Activated CD4-positive, alpha-beta memory T cell treated with anti-CD3 and anti-CD28 coated beads for 36 hours (primary cell): ENCODE data around the gene NUP58. TPM values are rescaled to one million over a fixed set of nuclear protein-coding genes. Genes with fewer than 3 reads are reported as not detected.
A peak's percentile ranks its signal among the peaks of the same experiment; 100 is the strongest.

Experiments
- CTCF ChIA-PET: fragments of 350-600 bp; sonication (Branson Sonifier 250); formaldehyde crosslinking; loops from one replicate; lab custom pipeline; 2021; ENCODE audit warnings: antibody characterized with exemption, inconsistent platforms; lab: Charles Lee
- POLR2A ChIA-PET: fragments of 350-600 bp; sonication (Branson Sonifier 250); formaldehyde crosslinking; loops from one replicate; lab custom pipeline; 2021; ENCODE audit warnings: antibody characterized with exemption; lab: Charles Lee
- DNase-seq: peaks from one replicate; pipeline ENCODE4 v3.0.0-alpha.2; 2020
- H3K27ac Mint-ChIP-seq: one replicate; pipeline ENCODE4 v1.8.0; 2021; ENCODE audit warnings: mixed read lengths
- H3K27me3 Mint-ChIP-seq: one replicate; pipeline ENCODE4 v1.8.0; 2021; ENCODE audit warnings: mixed read lengths
- H3K36me3 Mint-ChIP-seq: one replicate; pipeline ENCODE4 v1.8.0; 2021; ENCODE audit warnings: mixed read lengths
- H3K4me1 Mint-ChIP-seq: one replicate; pipeline ENCODE4 v1.8.0; 2021; ENCODE audit warnings: low read depth, mixed read lengths
- H3K4me3 Mint-ChIP-seq: one replicate; pipeline ENCODE4 v1.8.0; 2021; ENCODE audit warnings: mild to moderate bottlenecking, mixed read lengths
- H3K9me3 Mint-ChIP-seq: one replicate; pipeline ENCODE4 v1.8.0; 2021; ENCODE audit warnings: mixed read lengths
- intact Hi-C: fragments of 100-400 bp; cut with micrococcal nuclease; formaldehyde crosslinking; loops from one replicate; pipeline ENCODE4 v1.15.1; 2023
- total RNA-seq, 2 experiments: library from RNA; stranded (reverse); gene quantifications; one replicate each; pipeline ENCODE4 v1.2.3, GENCODE V29; 2021

The NUP58 gene, protein sequence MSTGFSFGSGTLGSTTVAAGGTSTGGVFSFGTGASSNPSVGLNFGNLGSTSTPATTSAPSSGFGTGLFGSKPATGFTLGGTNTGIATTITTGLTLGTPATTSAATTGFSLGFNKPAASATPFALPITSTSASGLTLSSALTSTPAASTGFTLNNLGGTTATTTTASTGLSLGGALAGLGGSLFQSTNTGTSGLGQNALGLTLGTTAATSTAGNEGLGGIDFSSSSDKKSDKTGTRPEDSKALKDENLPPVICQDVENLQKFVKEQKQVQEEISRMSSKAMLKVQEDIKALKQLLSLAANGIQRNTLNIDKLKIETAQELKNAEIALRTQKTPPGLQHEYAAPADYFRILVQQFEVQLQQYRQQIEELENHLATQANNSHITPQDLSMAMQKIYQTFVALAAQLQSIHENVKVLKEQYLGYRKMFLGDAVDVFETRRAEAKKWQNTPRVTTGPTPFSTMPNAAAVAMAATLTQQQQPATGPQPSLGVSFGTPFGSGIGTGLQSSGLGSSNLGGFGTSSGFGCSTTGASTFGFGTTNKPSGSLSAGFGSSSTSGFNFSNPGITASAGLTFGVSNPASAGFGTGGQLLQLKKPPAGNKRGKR
- total RNA-seq = 100 to 1,000 TPM in 1 of 2 experiments, 10 to 100 TPM in 1; 99.4 to 101 TPM

DNA sequence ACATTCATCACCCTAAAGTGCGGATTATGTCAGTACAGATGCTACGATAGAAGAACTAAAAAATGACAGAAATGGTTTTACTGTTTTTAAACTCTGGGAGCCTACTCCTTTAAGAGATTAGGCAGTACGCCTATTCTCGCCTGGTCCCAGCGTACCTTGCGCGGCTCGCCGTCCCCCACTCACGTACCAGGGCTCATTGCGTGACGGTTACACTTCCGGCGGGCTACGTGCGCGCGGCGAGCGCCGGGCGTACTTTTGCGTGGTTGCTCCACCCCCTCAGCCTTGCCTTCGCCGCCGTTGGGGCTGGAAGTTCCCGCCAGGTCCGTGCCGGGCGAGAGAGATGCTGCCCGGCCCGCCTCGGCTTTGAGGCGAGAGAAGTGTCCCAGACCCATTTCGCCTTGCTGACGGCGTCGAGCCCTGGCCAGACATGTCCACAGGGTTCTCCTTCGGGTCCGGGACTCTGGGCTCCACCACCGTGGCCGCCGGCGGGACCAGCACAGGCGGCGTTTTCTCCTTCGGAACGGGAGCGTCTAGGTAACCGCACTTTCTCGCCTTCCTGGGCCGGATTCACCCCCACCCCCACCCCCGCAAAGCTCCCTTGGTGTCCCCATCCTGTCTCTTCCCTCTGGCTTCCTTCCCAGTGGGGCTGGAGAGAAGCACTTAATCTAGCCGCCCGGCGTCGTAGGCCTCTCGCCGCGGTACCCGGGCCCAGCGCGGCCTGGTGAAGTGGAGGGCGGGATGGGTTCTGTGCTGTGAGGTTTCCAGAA is at the start of gene NUP58:
Gene NUP58, plus strand, starts transcription at position 279 of the 767 bp plus-strand sequence. Its CDS starts 149 bp downstream, at position 428.
- Mint-ChIP-seq H3K27ac (peak within 1 kb of the TSS; percentile 92), H3K4me3 (peak within 1 kb of the TSS; percentile 92), H3K36me3 (peaks cover 26% of the 10 kb centered on the region), H3K4me1 (peaks cover 34% of the 10 kb centered on the region), H3K9me3 (no peaks in the 10 kb centered on the region), H3K27me3 (no peaks in the 10 kb centered on the region)
- DNase-seq = peak; percentile 97
- intact Hi-C loops = loop anchor here (1.0 to 5.0 kb wide), 5 partner anchors 14 to 379 kb away; partner anchors contain the start of gene MTMR6
- ChIA-PET CTCF (interaction anchor here (1.1 to 1.8 kb wide), 3 partner anchors 15 to 74 kb away, joined by 3 to 6 read pairs (median 4); partner anchors contain the start of gene MTMR6), POLR2A (interaction anchor here (0.6 to 1.5 kb wide), 5 partner anchors 9 to 30 kb away, joined by 3 to 7 read pairs (median 3); no protein-coding TSS in a partner anchor)

DNA sequence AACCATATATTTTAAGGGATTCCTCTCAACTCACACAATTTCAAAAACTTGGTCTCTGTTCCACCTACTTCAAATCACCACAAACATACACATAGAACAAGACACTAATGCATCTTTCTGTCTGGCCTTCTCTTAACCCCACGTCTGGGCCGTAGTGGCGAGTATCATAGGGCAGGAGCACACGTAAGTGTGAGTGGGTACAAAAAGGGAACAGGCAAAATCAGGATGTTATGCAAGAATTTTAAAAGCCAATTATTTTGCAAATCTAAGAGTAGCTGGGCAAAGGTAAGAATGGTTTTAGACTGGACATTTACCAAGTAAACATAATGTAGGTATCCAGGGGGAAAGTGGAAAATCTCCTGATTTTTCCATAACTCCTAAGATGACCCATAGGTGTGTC is 49.2 kb upstream of the NUP58 start:
- H3K4me1 Mint-ChIP-seq = no peaks in the 10 kb centered on the region
- H3K27me3 Mint-ChIP-seq = no peaks in the 10 kb centered on the region
- DNase-seq = no peak
- intact Hi-C loops = no loop called here
- CTCF ChIA-PET = no interaction called here
- peaks cover 14% of the 10 kb centered on the region for H3K36me3 Mint-ChIP-seq
- POLR2A ChIA-PET = no interaction called here
- no peak overlapping the region for H3K4me3 Mint-ChIP-seq
- no peaks in the 10 kb centered on the region for H3K9me3 Mint-ChIP-seq
- no peak overlapping the region for H3K27ac Mint-ChIP-seq

DNA sequence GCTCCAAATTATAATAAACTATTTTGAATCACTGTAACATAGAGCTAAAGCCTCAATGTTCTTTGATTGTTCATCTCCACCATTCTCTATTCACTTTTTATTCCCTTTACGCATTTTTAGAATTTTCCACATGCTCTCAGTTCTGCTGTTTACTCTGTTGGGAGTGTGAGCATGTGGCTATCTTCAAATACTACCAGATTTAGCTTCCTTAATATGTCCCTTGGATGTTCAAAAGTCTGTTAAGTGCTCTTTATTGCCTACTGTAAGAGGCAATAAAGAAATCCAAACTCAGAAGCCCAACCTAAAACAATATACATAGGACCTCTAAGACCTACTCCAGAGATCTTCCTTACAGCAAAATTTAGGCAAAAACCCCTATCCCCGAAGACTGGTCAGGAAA is 48.7 kb upstream of the NUP58 start:
- H3K4me1 Mint-ChIP-seq = no peaks in the 10 kb centered on the region
- H3K27ac Mint-ChIP-seq = no peak overlapping the region
- no peaks in the 10 kb centered on the region for H3K27me3 Mint-ChIP-seq
- ChIA-PET POLR2A (no interaction called here), CTCF (no interaction called here)
- H3K4me3 Mint-ChIP-seq = no peak overlapping the region
- no peak for DNase-seq
- no peaks in the 10 kb centered on the region for H3K9me3 Mint-ChIP-seq
- H3K36me3 Mint-ChIP-seq = peaks cover 18% of the 10 kb centered on the region
- intact Hi-C loops = no loop called here

DNA sequence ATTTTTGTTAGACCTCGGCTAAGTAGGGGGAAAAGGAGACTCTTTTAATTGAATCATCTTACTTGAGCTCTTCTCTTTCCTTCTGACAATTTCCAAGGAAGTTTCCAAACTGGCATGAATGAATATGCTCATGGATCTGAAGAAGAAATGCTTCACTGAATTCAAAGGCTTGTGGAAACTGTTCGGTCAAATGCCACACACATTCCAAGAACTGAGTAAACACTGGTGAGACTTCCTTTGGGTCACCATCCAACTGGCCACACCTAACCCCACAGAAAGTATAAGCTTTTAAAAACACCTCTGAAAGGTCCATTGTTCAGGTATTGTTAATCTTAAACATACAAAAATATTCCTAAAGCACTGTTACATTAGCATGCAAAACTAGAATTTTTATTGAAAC is 47.7 kb upstream of the NUP58 start:
- DNase-seq = no peak
- no peak overlapping the region for H3K4me3 Mint-ChIP-seq

DNA sequence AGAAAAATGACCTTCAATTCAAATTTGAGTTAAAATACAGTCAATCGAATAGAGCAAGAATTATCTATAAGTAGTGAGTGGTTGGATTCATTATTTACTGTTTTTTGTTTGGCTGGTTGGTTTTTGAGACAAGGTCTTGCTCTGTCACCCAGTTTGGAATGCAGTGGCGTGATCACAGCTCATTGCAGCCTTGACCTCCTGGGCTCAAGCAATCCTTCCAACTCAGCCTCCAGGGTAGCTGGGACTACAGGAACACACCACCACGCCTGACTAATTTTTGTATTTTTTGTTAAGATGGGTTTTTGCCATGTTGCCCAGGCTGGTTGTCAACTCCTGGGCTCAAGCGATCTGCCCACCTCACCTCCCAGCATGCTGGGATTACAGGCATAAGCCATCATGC is 39.2 kb upstream of the NUP58 start:
- no peaks in the 10 kb centered on the region for H3K9me3 Mint-ChIP-seq
- no peak for DNase-seq
- intact Hi-C loops = no loop called here
- no peak overlapping the region for H3K27ac Mint-ChIP-seq
- H3K36me3 Mint-ChIP-seq = peaks cover 29% of the 10 kb centered on the region
- POLR2A ChIA-PET = no interaction called here
- no peak overlapping the region for H3K4me3 Mint-ChIP-seq
- CTCF ChIA-PET = no interaction called here
- no peaks in the 10 kb centered on the region for H3K4me1 Mint-ChIP-seq
- no peaks in the 10 kb centered on the region for H3K27me3 Mint-ChIP-seq

More for the DNA sequence above, 47.7 kb upstream of the NUP58 start:
- no peaks in the 10 kb centered on the region for H3K27me3 Mint-ChIP-seq
- no peaks in the 10 kb centered on the region for H3K9me3 Mint-ChIP-seq
- CTCF ChIA-PET = interaction anchor here (0.6 to 1.1 kb wide), 2 partner anchors 20 to 122 kb away, joined by 3 to 4 read pairs; no protein-coding TSS in a partner anchor
- H3K4me1 Mint-ChIP-seq = no peaks in the 10 kb centered on the region
- H3K36me3 Mint-ChIP-seq = peaks cover 19% of the 10 kb centered on the region
- POLR2A ChIA-PET = no interaction called here
- intact Hi-C loops = no loop called here
- H3K27ac Mint-ChIP-seq = no peak overlapping the region

DNA sequence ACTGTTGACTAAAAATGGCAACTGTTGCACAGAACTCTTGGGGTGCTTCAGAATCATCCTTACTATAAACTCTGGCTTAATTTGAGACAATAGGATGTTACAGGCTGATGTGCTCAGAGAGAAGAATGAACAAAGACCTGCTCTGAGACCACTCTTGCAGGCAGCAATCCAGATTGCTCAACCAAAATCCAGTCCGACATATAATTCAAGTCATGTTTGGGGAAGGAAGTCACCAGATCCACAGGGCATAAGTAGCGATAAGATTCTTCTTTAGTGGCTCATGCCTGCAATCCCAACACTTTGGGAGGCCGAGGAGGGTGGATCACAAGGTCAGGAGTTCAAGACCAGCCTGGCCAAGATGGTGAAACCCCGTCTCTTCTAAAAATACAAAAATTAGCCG is 34.7 kb upstream of the NUP58 start:
- intact Hi-C loops = loop anchor here (1.0 to 5.0 kb wide), 2 partner anchors 21 to 36 kb away; partner anchors contain the start of genes MTMR6 and NUP58
- Mint-ChIP-seq H3K4me1 (no peaks in the 10 kb centered on the region), H3K27ac (no peak overlapping the region), H3K9me3 (no peaks in the 10 kb centered on the region), H3K27me3 (no peaks in the 10 kb centered on the region), H3K4me3 (no peak overlapping the region), H3K36me3 (peaks cover 20% of the 10 kb centered on the region)
- POLR2A ChIA-PET = no interaction called here
- no peak for DNase-seq
- CTCF ChIA-PET = no interaction called here

DNA sequence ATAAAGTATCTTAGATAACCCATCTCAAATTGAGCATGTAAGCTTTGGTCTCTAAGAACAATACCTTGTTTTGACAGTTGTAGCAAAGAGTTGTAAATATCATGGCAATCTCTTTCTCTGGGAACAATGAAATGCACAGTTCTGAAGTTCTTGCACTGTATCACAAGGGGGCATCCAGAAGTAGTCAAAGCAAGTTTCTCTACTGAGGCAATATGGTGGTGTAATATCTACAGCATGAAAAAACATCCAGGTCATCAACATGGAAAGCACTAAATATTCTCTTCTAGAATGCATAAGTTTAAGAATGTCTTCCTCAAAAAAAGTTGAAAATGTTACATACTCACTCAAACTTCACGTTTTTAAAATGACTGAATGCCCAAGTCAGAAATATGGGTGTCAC is 33.7 kb upstream of the NUP58 start:
- no peak for DNase-seq
- Mint-ChIP-seq H3K4me3 (no peak overlapping the region), H3K27me3 (no peaks in the 10 kb centered on the region), H3K36me3 (peaks cover 18% of the 10 kb centered on the region), H3K27ac (no peak overlapping the region), H3K4me1 (no peaks in the 10 kb centered on the region), H3K9me3 (no peaks in the 10 kb centered on the region)
- intact Hi-C loops = loop anchor here (1.0 to 5.0 kb wide), 2 partner anchors 20 to 35 kb away; partner anchors contain the start of genes MTMR6 and NUP58
- CTCF ChIA-PET = interaction anchor here (1.2 to 1.6 kb wide), 2 partner anchors 17 to 19 kb away, joined by 3 to 9 read pairs; partner anchors contain the start of gene MTMR6
- POLR2A ChIA-PET = no interaction called here

DNA sequence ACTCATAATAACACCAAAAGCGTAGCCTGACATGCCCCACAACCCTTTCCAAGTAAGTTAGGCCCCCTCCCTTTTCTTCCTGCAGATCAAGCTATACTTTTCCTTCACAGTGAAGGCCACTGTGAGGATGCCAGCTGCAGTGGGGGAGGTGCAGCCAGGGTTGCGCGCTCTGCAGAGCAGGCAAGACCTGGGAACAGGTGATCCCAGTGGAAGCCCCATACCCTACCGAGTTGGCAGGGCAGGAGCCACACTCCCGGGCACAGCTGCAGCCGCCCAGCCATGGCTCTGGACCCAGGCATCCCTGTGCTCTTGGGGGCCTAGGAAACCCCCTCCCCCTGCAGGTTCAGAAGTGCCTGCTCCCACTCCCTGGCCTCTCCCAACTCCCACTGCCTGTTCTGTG is 32.9 kb upstream of the NUP58 start:
- DNase-seq = no peak
- ChIA-PET CTCF (interaction anchor here (1.2 to 1.6 kb wide), 2 partner anchors 16 to 18 kb away, joined by 3 to 9 read pairs; partner anchors contain the start of gene MTMR6), POLR2A (no interaction called here)
- Mint-ChIP-seq H3K9me3 (no peaks in the 10 kb centered on the region), H3K4me1 (no peaks in the 10 kb centered on the region), H3K27ac (no peak overlapping the region), H3K4me3 (no peak overlapping the region), H3K36me3 (peaks cover 18% of the 10 kb centered on the region), H3K27me3 (no peaks in the 10 kb centered on the region)
- intact Hi-C loops = loop anchor here (5.0 kb wide), 1 partner anchor 34 kb away; the partner anchor contains the start of gene NUP58

DNA sequence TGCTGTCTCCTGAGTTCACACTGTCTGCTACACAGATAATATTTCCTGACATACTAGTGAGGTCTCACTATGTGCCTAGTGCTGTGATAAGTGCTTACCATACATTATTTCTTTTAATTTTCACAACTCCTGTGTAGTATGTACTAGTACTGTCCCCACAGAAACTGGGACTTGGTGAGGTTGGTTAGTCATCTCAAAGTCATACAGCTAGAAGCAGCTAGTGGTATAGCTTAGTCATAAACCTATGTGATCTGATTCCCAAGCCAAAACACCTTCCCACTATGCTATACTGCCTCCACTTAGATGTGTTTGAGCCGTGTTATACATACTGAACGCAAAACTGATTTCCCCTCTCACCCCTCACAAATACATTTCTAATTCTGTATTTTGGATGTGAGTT is 24.7 kb upstream of the NUP58 start:
- no peak for DNase-seq
- CTCF ChIA-PET = interaction anchor here (0.8 to 1.9 kb wide), 4 partner anchors 9 to 43 kb away, joined by 3 to 11 read pairs (median 4); no protein-coding TSS in a partner anchor
- Mint-ChIP-seq H3K9me3 (no peaks in the 10 kb centered on the region), H3K27ac (no peak overlapping the region), H3K4me1 (peaks cover 53% of the 10 kb centered on the region), H3K27me3 (no peaks in the 10 kb centered on the region), H3K36me3 (no peaks in the 10 kb centered on the region), H3K4me3 (no peak overlapping the region)
- intact Hi-C loops = loop anchor here (1.0 kb wide), 1 partner anchor 10 kb away; no protein-coding TSS in a partner anchor
- POLR2A ChIA-PET = interaction anchor here (0.6 to 1.6 kb wide), 4 partner anchors 9 to 27 kb away, joined by 3 to 9 read pairs (median 4); partner anchors contain the start of genes MTMR6 and NUP58

DNA sequence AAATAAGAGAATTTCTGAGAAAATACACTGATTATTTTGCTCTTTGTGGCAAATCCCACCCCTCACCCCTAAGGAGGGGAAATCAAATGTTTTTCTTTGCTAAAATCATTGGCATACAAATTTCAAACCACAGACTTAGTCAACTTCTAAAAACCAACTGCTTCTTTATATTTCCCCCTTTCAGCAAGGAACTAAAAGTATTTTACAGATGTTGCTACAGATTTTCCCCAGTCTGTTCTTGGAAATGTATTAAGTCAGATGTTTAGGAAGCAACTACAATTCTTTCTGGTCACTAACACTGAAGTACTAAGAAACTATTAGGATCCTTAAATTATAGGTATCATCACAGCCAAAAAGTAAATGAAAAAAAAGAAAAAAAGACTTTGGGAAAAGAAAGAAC is 21.0 kb upstream of the NUP58 start:
- ChIA-PET POLR2A (no interaction called here), CTCF (no interaction called here)
- H3K9me3 Mint-ChIP-seq = no peaks in the 10 kb centered on the region
- peaks cover 83% of the 10 kb centered on the region for H3K4me1 Mint-ChIP-seq
- no peak for DNase-seq
- H3K27ac Mint-ChIP-seq = no peak overlapping the region
- intact Hi-C loops = loop anchor here (5.0 to 10.0 kb wide), 3 partner anchors 578 to 1006 kb away; no protein-coding TSS in a partner anchor
- H3K4me3 Mint-ChIP-seq = no peak overlapping the region
- H3K36me3 Mint-ChIP-seq = peaks cover 1% of the 10 kb centered on the region
- H3K27me3 Mint-ChIP-seq = no peaks in the 10 kb centered on the region
